Lower leg skin (tissue), 3 donors: ENCODE measurements around the gene ID4.

Source experiments
- POLR2A ChIP-seq, 2 donors: fragments of 450-650 bp; IDR thresholded peaks; one replicate each; pipeline ENCODE4 v1.6.1; 2016 to 2017; ENCODE audit warnings: antibody characterized with exemption in 2 of 2, mild to moderate bottlenecking in 1 of 2, moderate library complexity in 1 of 2
- TF ChIP-seq, protein P1 (sequence below), 3 donors: fragments of 450-650 bp; IDR thresholded peaks; one replicate each; pipeline ENCODE4 v1.5.1; 2016; ENCODE audit warnings: antibody characterized with exemption in 3 of 3, mild to moderate bottlenecking in 3 of 3, moderate library complexity in 2 of 3

DNA sequence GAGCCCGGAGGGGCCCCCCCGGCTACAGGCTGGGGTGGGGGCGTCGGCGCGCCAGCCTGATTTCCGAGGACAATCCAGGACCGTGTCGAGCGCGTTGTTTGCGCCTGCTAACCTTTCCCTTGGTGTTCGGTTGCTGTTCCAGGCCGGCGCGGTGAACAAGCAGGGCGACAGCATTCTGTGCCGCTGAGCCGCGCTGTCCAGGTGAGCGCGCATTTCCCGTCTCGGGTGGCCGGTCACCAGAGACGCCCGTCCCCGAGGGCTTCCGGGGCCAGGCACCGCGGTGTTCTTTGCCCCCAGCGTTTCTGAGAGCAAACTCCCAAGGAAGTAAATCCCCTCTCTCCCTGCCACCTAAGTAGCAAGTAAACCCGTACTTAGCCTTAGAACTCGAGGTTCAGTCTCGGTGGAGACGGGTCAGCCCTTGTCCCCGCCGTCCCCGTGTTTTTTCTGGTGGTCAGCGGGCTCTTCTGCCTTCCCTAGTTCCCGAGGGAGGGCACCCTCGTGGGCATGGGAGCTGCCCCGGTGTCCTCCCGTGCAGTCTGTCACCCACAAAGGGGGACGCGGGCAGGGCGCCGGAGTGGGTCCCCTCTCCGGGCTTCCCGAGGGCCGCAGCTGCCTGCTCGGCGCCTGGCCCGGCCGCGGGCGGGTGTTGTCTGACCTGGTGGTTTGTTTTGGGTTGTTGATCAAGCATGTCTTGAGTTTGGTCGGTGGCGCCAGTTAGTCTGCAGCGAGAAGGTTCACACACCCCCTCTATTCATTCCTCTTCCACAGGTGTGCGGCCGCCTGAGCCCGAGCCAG, 1.5 kb downstream of the ID4 start:
- TF ChIP-seq, protein P1, sequence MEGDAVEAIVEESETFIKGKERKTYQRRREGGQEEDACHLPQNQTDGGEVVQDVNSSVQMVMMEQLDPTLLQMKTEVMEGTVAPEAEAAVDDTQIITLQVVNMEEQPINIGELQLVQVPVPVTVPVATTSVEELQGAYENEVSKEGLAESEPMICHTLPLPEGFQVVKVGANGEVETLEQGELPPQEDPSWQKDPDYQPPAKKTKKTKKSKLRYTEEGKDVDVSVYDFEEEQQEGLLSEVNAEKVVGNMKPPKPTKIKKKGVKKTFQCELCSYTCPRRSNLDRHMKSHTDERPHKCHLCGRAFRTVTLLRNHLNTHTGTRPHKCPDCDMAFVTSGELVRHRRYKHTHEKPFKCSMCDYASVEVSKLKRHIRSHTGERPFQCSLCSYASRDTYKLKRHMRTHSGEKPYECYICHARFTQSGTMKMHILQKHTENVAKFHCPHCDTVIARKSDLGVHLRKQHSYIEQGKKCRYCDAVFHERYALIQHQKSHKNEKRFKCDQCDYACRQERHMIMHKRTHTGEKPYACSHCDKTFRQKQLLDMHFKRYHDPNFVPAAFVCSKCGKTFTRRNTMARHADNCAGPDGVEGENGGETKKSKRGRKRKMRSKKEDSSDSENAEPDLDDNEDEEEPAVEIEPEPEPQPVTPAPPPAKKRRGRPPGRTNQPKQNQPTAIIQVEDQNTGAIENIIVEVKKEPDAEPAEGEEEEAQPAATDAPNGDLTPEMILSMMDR (IDR thresholded peaks at IDR 0.05) = no peak
- TF ChIP-seq POLR2A (IDR thresholded peaks at IDR 0.05) = no peak
